Measurements from ENCODE around the gene EPHA2. TPM values are rescaled to one million over a fixed set of nuclear protein-coding genes. Genes with fewer than 3 reads are reported as not detected.

Gene EPHA2
- polyA plus RNA-seq, 1 of the 3 experiments (the other 2 are of a cell fraction): 126 TPM

GRCh38 chr1:16082283-16083038, 73.4 kb downstream of the EPHA2 start:
- H3K27ac ChIP-seq (ENCODE audit: low read depth in 2 of 2, low read length in 1 of 2): no peak overlapping the region
- TF ChIP-seq RAD21 (IDR thresholded peaks at IDR 0.05; ENCODE audit: low read length) (peak; percentile 77), ELF1 (IDR thresholded peaks at IDR 0.05) (no peak), SMC3 (IDR thresholded peaks at IDR 0.05; ENCODE audit: low read depth, low read length) (peak; percentile 87), NRF1 (IDR thresholded peaks at IDR 0.05; ENCODE audit: low read depth, low read length) (no peak), POLR2AphosphoS5 (IDR thresholded peaks at IDR 0.05; ENCODE audit: low read depth, low read length) (no peak)
- TF ChIP-seq, protein P1, sequence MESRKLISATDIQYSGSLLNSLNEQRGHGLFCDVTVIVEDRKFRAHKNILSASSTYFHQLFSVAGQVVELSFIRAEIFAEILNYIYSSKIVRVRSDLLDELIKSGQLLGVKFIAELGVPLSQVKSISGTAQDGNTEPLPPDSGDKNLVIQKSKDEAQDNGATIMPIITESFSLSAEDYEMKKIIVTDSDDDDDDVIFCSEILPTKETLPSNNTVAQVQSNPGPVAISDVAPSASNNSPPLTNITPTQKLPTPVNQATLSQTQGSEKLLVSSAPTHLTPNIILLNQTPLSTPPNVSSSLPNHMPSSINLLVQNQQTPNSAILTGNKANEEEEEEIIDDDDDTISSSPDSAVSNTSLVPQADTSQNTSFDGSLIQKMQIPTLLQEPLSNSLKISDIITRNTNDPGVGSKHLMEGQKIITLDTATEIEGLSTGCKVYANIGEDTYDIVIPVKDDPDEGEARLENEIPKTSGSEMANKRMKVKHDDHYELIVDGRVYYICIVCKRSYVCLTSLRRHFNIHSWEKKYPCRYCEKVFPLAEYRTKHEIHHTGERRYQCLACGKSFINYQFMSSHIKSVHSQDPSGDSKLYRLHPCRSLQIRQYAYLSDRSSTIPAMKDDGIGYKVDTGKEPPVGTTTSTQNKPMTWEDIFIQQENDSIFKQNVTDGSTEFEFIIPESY (IDR thresholded peaks at IDR 0.05; ENCODE audit: borderline replicate concordance, low read depth): no peak
- TF ChIP-seq, protein P2, sequence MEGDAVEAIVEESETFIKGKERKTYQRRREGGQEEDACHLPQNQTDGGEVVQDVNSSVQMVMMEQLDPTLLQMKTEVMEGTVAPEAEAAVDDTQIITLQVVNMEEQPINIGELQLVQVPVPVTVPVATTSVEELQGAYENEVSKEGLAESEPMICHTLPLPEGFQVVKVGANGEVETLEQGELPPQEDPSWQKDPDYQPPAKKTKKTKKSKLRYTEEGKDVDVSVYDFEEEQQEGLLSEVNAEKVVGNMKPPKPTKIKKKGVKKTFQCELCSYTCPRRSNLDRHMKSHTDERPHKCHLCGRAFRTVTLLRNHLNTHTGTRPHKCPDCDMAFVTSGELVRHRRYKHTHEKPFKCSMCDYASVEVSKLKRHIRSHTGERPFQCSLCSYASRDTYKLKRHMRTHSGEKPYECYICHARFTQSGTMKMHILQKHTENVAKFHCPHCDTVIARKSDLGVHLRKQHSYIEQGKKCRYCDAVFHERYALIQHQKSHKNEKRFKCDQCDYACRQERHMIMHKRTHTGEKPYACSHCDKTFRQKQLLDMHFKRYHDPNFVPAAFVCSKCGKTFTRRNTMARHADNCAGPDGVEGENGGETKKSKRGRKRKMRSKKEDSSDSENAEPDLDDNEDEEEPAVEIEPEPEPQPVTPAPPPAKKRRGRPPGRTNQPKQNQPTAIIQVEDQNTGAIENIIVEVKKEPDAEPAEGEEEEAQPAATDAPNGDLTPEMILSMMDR (IDR thresholded peaks at IDR 0.05): peak; percentile 89
- TF ChIP-seq, protein P3, sequence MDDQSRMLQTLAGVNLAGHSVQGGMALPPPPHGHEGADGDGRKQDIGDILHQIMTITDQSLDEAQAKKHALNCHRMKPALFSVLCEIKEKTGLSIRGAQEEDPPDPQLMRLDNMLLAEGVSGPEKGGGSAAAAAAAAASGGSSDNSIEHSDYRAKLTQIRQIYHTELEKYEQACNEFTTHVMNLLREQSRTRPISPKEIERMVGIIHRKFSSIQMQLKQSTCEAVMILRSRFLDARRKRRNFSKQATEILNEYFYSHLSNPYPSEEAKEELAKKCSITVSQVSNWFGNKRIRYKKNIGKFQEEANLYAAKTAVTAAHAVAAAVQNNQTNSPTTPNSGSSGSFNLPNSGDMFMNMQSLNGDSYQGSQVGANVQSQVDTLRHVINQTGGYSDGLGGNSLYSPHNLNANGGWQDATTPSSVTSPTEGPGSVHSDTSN (IDR thresholded peaks at IDR 0.05): no peak
- no peak overlapping the region; a peak in 1 of 4 replicates for H3K4me3 ChIP-seq (ENCODE audit: low read depth in 2 of 2, low read length in 1 of 2)
- no peaks in the 10 kb centered on the region for H3K9me3 ChIP-seq
- no peaks in the 10 kb centered on the region for H4K20me1 ChIP-seq (ENCODE audit: insufficient read depth)
- H3K4me2 ChIP-seq: no peak overlapping the region
- CTCF ChIA-PET: interaction anchor here (0.6 to 12.3 kb wide), 50 partner anchors 11 to 539 kb away, joined by 3 to 513 read pairs (median 4); partner anchors contain the start of genes CLCNKB, EPHA2, FAM131C and SZRD1
- POLR2A ChIA-PET: interaction anchor here (0.9 kb wide), 1 partner anchor 104 kb away, joined by 3 read pairs; no protein-coding TSS in a partner anchor
- H3K9me2 ChIP-seq: no peaks in the 10 kb centered on the region
- H3K79me2 ChIP-seq (ENCODE audit: insufficient read depth): no peaks in the 10 kb centered on the region
- no peak overlapping the region for H2AFZ ChIP-seq (ENCODE audit: low read depth)
- H3F3A ChIP-seq (replicated peaks; ENCODE audit: insufficient read depth): peaks cover 8% of the 10 kb centered on the region
- H3K4me1 ChIP-seq (ENCODE audit: control insufficient read depth in 1 of 2, insufficient read depth in 2 of 2, low read depth in 1 of 2, low read length in 1 of 2): peaks cover 0 to 3% of the 10 kb centered on the region in 2 experiments; a peak in 1 of 4 replicates
- H3K27me3 ChIP-seq (ENCODE audit: insufficient read depth): no peaks in the 10 kb centered on the region
- 52% methylated on average over 8 of the region's 9 CpGs for WGBS (ENCODE audit: low lambda C conversion rate)
- peak; percentile 80 for DNase-seq
- H3K36me3 ChIP-seq (replicated peaks in 1 of 2; ENCODE audit: control insufficient read depth in 1 of 2, insufficient read depth in 2 of 2, low read length in 1 of 2): no peaks in the 10 kb centered on the region
- H3K9ac ChIP-seq: no peak overlapping the region

DNA sequence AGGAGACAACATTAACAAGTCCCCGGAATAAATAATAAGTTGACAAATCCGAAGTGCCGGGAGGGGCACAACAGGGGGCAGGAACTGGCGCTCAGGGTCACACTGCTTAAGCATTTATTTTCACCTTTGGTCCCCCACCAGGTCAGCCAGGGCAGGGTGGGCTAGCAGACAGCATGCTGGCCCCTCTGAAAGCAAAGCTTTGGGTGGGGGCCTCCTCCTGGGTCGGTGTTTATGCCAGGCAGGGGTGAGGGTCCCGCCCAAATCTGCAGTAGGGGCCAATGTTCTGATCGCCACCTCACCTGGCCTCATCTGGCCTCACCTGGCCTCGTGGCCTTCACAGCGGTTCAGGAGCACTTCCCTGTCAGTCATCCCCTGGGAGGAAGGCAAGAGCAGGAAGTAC, 74.2 kb downstream of the EPHA2 start:
- H3F3A ChIP-seq (replicated peaks; ENCODE audit: insufficient read depth): peaks cover 16% of the 10 kb centered on the region
- no peak for DNase-seq
- no peak overlapping the region for H3K4me3 ChIP-seq (ENCODE audit: low read depth in 2 of 2, low read length in 1 of 2)
- no peak overlapping the region for H3K27ac ChIP-seq (ENCODE audit: low read depth in 2 of 2, low read length in 1 of 2)
- CTCF ChIA-PET: interaction anchor here (0.6 to 12.3 kb wide), 39 partner anchors 10 to 539 kb away, joined by 3 to 513 read pairs (median 6); partner anchors contain the start of genes EPHA2, FAM131C and SZRD1
- no peaks in the 10 kb centered on the region for H3K36me3 ChIP-seq (replicated peaks in 1 of 2; ENCODE audit: control insufficient read depth in 1 of 2, insufficient read depth in 2 of 2, low read length in 1 of 2)
- no peaks in the 10 kb centered on the region for H3K79me2 ChIP-seq (ENCODE audit: insufficient read depth)
- peaks cover 2 to 9% of the 10 kb centered on the region in 2 experiments; a peak in 3 of 4 replicates for H3K4me1 ChIP-seq (ENCODE audit: control insufficient read depth in 1 of 2, insufficient read depth in 2 of 2, low read depth in 1 of 2, low read length in 1 of 2)
- H3K4me2 ChIP-seq: no peak overlapping the region
- no peaks in the 10 kb centered on the region for H3K27me3 ChIP-seq (ENCODE audit: insufficient read depth)
- no peak overlapping the region for H3K9ac ChIP-seq
- POLR2A ChIA-PET: interaction anchor here (0.9 kb wide), 1 partner anchor 104 kb away, joined by 3 read pairs; no protein-coding TSS in a partner anchor
- H3K9me3 ChIP-seq: no peaks in the 10 kb centered on the region
- H2AFZ ChIP-seq (ENCODE audit: low read depth): no peak overlapping the region
- 95% methylated on average over 5 of the region's 9 CpGs for WGBS (ENCODE audit: low lambda C conversion rate)
- H3K9me2 ChIP-seq: no peaks in the 10 kb centered on the region
- no peaks in the 10 kb centered on the region for H4K20me1 ChIP-seq (ENCODE audit: insufficient read depth)
- TF ChIP-seq TEAD4 (IDR thresholded peaks at IDR 0.05; ENCODE audit: borderline replicate concordance, insufficient read depth) (no peak), CHD2 (IDR thresholded peaks at IDR 0.05; ENCODE audit: low read length, partially characterized antibody) (no peak), MEF2A (IDR thresholded peaks at IDR 0.05; ENCODE audit: borderline replicate concordance, low read depth) (no peak), SIN3A (IDR thresholded peaks at IDR 0.05; ENCODE audit: borderline replicate concordance, low read depth, low read length) (no peak), TAF1 (IDR thresholded peaks at IDR 0.05; ENCODE audit: borderline replicate concordance, low read depth, low read length) (no peak)
- TF ChIP-seq, protein P3 (IDR thresholded peaks at IDR 0.05): no peak
- TF ChIP-seq, protein P1 (IDR thresholded peaks at IDR 0.05; ENCODE audit: borderline replicate concordance, low read depth): no peak
- TF ChIP-seq, protein P4, sequence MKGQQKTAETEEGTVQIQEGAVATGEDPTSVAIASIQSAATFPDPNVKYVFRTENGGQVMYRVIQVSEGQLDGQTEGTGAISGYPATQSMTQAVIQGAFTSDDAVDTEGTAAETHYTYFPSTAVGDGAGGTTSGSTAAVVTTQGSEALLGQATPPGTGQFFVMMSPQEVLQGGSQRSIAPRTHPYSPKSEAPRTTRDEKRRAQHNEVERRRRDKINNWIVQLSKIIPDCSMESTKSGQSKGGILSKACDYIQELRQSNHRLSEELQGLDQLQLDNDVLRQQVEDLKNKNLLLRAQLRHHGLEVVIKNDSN (IDR thresholded peaks at IDR 0.05; ENCODE audit: borderline replicate concordance, low read depth): no peak
